ENCODE data around the gene NPHP1. TPM values are rescaled to one million over a fixed set of nuclear protein-coding genes. Genes with fewer than 3 reads are reported as not detected.
"Not testable (repeated sequence)": the region's sequence is repeated elsewhere in the genome, so short reads cannot be mapped to it uniquely, and the experiment has no call there.

The NPHP1 gene
- total RNA-seq, 2 experiments from 2014 or later: 2.2 to 2.8 TPM

DNA sequence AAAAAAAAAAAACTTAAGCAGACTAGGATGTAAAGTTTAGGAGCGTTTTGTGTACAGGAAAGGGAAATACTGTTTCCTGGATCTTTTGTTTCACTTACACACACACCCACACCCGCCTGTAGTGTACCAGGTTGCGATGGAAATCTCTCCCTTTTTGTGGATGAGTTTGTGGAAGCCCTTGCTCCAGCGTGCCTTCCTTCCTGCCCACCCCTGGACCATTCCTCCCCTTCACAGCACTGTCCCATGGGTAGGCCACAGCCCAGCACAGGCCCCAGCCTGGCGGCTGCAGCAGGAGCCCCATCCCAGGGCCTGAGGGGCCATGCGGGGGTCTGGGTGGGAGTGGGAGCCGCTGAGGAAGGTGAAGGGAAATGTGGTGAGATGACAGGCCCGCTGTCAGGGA is 104.3 kb downstream of the NPHP1 start:
- Mint-ChIP-seq H3K4me3 (no peak overlapping the region), H3K4me1 (peaks cover 12% of the 10 kb centered on the region), H3K27me3 (peaks cover 17% of the 10 kb centered on the region), H3K9me3 (ENCODE audit: low read depth) (no peaks in the 10 kb centered on the region), H3K36me3 (ENCODE audit: low read depth) (no peaks in the 10 kb centered on the region), H3K27ac (no peak overlapping the region)
- ChIA-PET POLR2A (no interaction called here), CTCF (no interaction called here)
- ATAC-seq (no peak), DNase-seq (no peak)
- intact Hi-C loops (cut with DNase I, micrococcal nuclease): no loop called here

GRCh38 chr2:110099471-110100225 is 105.2 kb downstream of the NPHP1 start:
- no peak for DNase-seq
- ChIA-PET CTCF (no interaction called here), POLR2A (no interaction called here)
- Mint-ChIP-seq H3K27me3 (peaks cover 10% of the 10 kb centered on the region), H3K27ac (no peak overlapping the region), H3K4me3 (no peak overlapping the region), H3K36me3 (ENCODE audit: low read depth) (no peaks in the 10 kb centered on the region), H3K9me3 (ENCODE audit: low read depth) (no peaks in the 10 kb centered on the region), H3K4me1 (peaks cover 12% of the 10 kb centered on the region)
- no peak for ATAC-seq
- intact Hi-C loops (cut with DNase I, micrococcal nuclease): no loop called here

DNA sequence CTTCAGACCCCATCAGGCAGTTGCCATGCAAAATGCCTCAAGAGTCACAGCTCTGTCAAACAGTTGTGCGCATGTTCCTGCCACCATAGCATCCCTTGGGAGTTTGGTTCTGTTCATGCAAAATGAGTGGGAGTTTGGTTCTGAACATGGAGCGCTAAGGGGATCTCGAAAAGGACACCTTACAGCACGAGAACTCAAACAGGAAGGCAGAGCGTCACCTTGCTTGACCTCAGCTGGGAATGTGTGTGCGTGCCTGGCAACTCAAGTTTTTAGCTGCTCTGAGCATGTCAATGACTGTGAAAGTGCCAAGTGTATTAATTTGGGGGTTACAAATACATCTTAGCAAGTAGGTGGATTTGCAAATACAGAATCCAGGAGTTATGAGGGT is 105.8 kb downstream of the NPHP1 start:
- no peak for DNase-seq
- CTCF ChIA-PET: no interaction called here
- ATAC-seq: no peak
- Mint-ChIP-seq H3K36me3 (ENCODE audit: low read depth) (no peaks in the 10 kb centered on the region), H3K4me3 (no peak overlapping the region), H3K27ac (no peak overlapping the region), H3K9me3 (ENCODE audit: low read depth) (no peaks in the 10 kb centered on the region), H3K4me1 (peaks cover 12% of the 10 kb centered on the region), H3K27me3 (peaks cover 8% of the 10 kb centered on the region)
- intact Hi-C loops (cut with DNase I, micrococcal nuclease): no loop called here
- POLR2A ChIA-PET: no interaction called here

- Mint-ChIP-seq H3K27me3 (peaks cover 5% of the 10 kb centered on the region), H3K36me3 (ENCODE audit: low read depth) (no peaks in the 10 kb centered on the region), H3K27ac (no peak overlapping the region), H3K4me3 (no peak overlapping the region), H3K4me1 (peaks cover 12% of the 10 kb centered on the region), H3K9me3 (ENCODE audit: low read depth) (no peaks in the 10 kb centered on the region)
- ChIA-PET CTCF (no interaction called here), POLR2A (no interaction called here)
- no peak for DNase-seq
- ATAC-seq: no peak
- intact Hi-C loops (cut with DNase I, micrococcal nuclease): no loop called here
These were observed 107.2 kb downstream of the NPHP1 start for GRCh38 chr2:110097506-110098220.

DNA sequence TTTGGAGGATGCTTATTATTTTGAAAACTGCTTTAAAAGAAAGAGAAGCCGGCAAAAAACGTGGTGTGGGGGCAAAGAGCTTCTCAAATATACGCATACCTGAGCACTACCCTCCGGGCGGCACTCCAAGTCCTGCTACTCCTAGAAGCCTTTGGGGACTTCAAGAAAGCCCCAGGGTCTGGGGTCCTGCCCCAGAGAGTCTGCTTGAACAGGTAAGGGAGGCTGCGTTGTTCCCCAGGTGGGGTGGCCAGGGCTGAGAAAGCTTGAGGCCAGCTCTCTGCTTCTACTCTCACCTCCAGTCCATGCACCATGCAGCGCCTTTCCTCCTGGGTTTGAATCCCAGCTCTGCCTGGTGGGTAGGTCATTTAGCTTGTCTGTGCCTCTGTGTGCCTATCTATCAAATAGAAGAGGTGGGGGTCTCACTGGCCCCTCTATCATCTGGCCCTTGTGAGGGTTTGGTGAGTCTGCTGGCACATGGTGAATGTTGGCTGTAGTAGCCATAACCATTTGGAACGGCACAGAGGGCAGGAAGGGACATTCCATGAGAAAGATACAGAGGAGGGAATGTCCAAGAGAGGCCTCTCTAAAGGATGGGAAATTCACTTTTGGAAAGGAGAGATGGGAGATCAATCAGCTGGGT is 108.7 kb downstream of the NPHP1 start:
- no peak for DNase-seq
- Mint-ChIP-seq H3K27ac (no peak overlapping the region), H3K36me3 (ENCODE audit: low read depth) (no peaks in the 10 kb centered on the region), H3K4me1 (peaks cover 2% of the 10 kb centered on the region), H3K27me3 (peaks cover 3% of the 10 kb centered on the region), H3K4me3 (no peak overlapping the region), H3K9me3 (ENCODE audit: low read depth) (no peaks in the 10 kb centered on the region)
- ChIA-PET POLR2A (no interaction called here), CTCF (interaction anchor here (1.3 kb wide), 1 partner anchor 61 kb away, joined by 3 read pairs; no protein-coding TSS in a partner anchor)
- intact Hi-C loops (cut with DNase I, micrococcal nuclease): no loop called here
- ATAC-seq: no peak

DNA sequence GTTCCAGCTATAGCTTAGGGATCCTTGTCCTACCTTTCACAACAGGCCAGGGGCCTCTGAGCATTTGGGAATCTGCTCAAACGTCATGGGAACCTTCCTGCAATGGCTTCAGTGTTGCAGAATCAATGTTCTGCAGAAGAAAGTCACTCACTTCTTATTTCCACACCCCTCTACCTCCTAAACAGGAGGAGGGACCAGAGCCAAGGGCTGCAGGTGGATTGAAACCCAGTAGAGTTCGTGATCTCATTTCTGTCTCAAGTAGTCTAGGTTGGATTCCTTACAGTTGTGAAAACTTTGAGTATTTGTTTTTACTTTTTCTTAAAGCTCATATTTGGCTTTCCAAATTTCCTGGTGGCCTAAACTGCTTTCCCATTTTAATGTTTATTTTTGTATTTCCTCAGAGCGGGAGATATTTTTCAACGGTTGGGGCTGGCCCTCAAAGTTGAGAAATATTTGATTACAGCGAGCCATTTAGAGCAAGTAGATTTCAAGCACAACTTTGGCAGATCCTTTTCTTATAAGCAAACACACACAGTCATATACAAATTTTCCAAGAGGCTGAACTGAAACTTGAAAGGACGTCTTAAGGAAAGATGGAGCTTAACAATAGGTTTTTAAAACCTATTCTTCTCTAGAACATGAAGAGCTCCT is 109.8 kb downstream of the NPHP1 start:
- intact Hi-C loops (cut with DNase I, micrococcal nuclease); POLR2A ChIA-PET: not testable (repeated sequence)

DNA sequence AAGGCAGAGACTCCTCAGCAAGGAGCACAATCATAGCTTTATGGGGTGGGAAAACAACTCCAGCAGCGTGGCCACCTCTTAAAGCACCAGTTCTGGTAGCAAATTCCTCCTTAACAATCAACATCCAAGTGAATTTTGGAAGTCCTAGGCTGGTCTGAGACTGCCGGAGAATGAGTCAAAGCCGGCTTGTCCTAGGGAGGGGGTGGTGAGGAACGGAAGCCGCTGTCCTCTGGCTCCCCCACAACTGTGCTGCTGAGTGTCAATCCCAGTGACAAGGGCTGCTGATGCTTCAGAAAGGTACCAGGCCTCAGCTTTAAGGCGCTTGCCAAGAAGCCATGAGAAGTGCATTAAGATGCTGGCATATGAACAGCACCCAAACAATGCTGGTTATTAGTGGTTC is 110.9 kb downstream of the NPHP1 start:
- H3K4me1 Mint-ChIP-seq; H3K27me3 Mint-ChIP-seq; H3K27ac Mint-ChIP-seq; CTCF ChIA-PET; H3K36me3 Mint-ChIP-seq (ENCODE audit: low read depth); intact Hi-C loops (cut with DNase I, micrococcal nuclease); H3K9me3 Mint-ChIP-seq (ENCODE audit: low read depth); POLR2A ChIA-PET; DNase-seq; H3K4me3 Mint-ChIP-seq; ATAC-seq: not testable (repeated sequence)

More for the DNA sequence above, 109.8 kb downstream of the NPHP1 start:
- DNase-seq; H3K36me3 Mint-ChIP-seq (ENCODE audit: low read depth); ATAC-seq; H3K9me3 Mint-ChIP-seq (ENCODE audit: low read depth); H3K27ac Mint-ChIP-seq; H3K4me1 Mint-ChIP-seq; H3K27me3 Mint-ChIP-seq; H3K4me3 Mint-ChIP-seq: not testable (repeated sequence)
- CTCF ChIA-PET: interaction anchor here (1.3 kb wide), 1 partner anchor 62 kb away, joined by 3 read pairs; no protein-coding TSS in a partner anchor

DNA sequence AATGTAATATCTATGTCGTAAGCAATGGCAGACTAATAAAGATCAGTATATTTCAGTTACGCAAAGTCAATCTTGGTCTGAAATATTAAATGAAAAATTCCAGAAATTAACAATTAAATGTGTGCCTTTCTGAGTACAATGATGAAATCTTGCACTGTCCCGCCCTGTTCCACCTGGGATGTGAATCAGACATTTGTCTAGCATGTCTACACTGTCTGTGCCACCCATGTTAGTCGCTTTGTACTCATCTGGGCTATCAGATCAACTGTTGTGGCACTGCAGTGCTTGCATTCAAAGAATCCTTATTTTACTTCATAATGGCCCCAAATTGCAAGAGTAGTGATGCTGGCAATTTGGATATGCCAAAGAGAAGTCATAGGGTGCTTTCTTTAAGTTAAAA is 114.6 kb downstream of the NPHP1 start:
- H3K27me3 Mint-ChIP-seq; ATAC-seq; DNase-seq; H3K27ac Mint-ChIP-seq; H3K4me1 Mint-ChIP-seq; H3K4me3 Mint-ChIP-seq; H3K9me3 Mint-ChIP-seq (ENCODE audit: low read depth); CTCF ChIA-PET; H3K36me3 Mint-ChIP-seq (ENCODE audit: low read depth); intact Hi-C loops (cut with DNase I, micrococcal nuclease); POLR2A ChIA-PET: not testable (repeated sequence)

DNA sequence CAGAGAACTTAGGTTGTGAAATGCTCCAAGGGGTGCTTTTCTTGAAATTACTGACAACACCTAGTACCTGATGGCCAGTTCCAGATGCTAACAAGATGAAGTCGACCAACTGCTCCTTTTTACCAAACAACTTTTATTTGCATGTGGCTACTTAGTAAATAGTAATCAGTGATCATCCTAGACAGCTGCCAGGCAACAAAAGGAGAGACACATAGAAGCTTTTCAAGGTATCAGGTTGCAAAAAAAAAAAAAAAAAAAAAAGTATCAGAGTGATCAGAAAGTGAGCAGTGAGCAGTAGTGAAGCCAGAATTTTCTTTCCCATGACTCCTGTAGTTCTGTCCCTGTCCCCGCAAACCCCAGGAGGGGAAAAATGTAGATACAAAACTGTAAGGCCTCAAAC is 121.1 kb downstream of the NPHP1 start:
- H3K9me3 Mint-ChIP-seq (ENCODE audit: low read depth); intact Hi-C loops (cut with DNase I, micrococcal nuclease); DNase-seq; ATAC-seq; H3K4me1 Mint-ChIP-seq; H3K4me3 Mint-ChIP-seq; POLR2A ChIA-PET; H3K27ac Mint-ChIP-seq; H3K27me3 Mint-ChIP-seq; H3K36me3 Mint-ChIP-seq (ENCODE audit: low read depth); CTCF ChIA-PET: not testable (repeated sequence)

GRCh38 chr2:110083162-110083561 is 121.7 kb downstream of the NPHP1 start:
- H3K4me1 Mint-ChIP-seq; H3K9me3 Mint-ChIP-seq (ENCODE audit: low read depth); H3K27me3 Mint-ChIP-seq; ATAC-seq; H3K36me3 Mint-ChIP-seq (ENCODE audit: low read depth); H3K4me3 Mint-ChIP-seq; POLR2A ChIA-PET; H3K27ac Mint-ChIP-seq; CTCF ChIA-PET; DNase-seq; intact Hi-C loops (cut with DNase I, micrococcal nuclease): not testable (repeated sequence)

GRCh38 chr2:110078104-110078503 is 126.7 kb downstream of the NPHP1 start:
- ATAC-seq; H3K4me3 Mint-ChIP-seq; CTCF ChIA-PET; H3K27ac Mint-ChIP-seq; H3K4me1 Mint-ChIP-seq; intact Hi-C loops (cut with DNase I, micrococcal nuclease); POLR2A ChIA-PET; DNase-seq; H3K9me3 Mint-ChIP-seq (ENCODE audit: low read depth); H3K36me3 Mint-ChIP-seq (ENCODE audit: low read depth); H3K27me3 Mint-ChIP-seq: not testable (repeated sequence)
